Measurements from ENCODE around the gene COX4I2. TPM values are rescaled to one million over a fixed set of nuclear protein-coding genes. Genes with fewer than 3 reads are reported as not detected.

The COX4I2 gene
- total RNA-seq, 4 donors from 2014 or later: 0.83 to 3.1 (median 2.6) TPM; not detected in 1

GRCh38 chr20:31682352-31682751 lies 44.6 kb downstream of the COX4I2 start:
- intact Hi-C loops (cut with DNase I): no loop called here
- Histone ChIP-seq H3K4me3 (no peak overlapping the region), H3K4me1 (peaks cover 3 to 85% (median 44%) of the 10 kb centered on the region in 3 donors), H3K9me3 (no peaks in the 10 kb centered on the region), H3K27ac (no peak overlapping the region), H3K27me3 (no peaks in the 10 kb centered on the region), H3K36me3 (peaks cover 0 to 67% (median 0%) of the 10 kb centered on the region in 3 donors)
- no peak for DNase-seq
- 93 to 98% methylated on average over 3 of the region's 3 CpGs for WGBS, 2 donors
- TF ChIP-seq CTCF (IDR thresholded peaks at IDR 0.05) (no peak), POLR2A (IDR thresholded peaks at IDR 0.05) (no peak)

GRCh38 chr20:31682927-31683326 lies 45.2 kb downstream of the COX4I2 start:
- Histone ChIP-seq H3K27ac (no peak overlapping the region), H3K27me3 (no peaks in the 10 kb centered on the region), H3K36me3 (peaks cover 0 to 67% (median 0%) of the 10 kb centered on the region in 3 donors), H3K4me3 (no peak overlapping the region), H3K4me1 (peaks cover 3 to 79% (median 38%) of the 10 kb centered on the region in 3 donors), H3K9me3 (no peaks in the 10 kb centered on the region)
- TF ChIP-seq CTCF (IDR thresholded peaks at IDR 0.05) (no peak), POLR2A (IDR thresholded peaks at IDR 0.05) (no peak)
- no peak for DNase-seq
- intact Hi-C loops (cut with DNase I): no loop called here
- WGBS, 2 donors: 78 to 89% methylated on average over 2 of the region's 2 CpGs

- intact Hi-C loops (cut with DNase I): no loop called here
- peak overlapping the region in 1 of 4 donors; percentile 23 for H3K27ac ChIP-seq
- H3K36me3 ChIP-seq: peaks cover 0 to 63% (median 0%) of the 10 kb centered on the region in 3 donors
- no peaks in the 10 kb centered on the region for H3K27me3 ChIP-seq
- H3K4me3 ChIP-seq: no peak overlapping the region
- no peak for DNase-seq
- TF ChIP-seq POLR2A (IDR thresholded peaks at IDR 0.05): no peak
- no peak for TF ChIP-seq CTCF (IDR thresholded peaks at IDR 0.05)
- WGBS, 2 donors: 53 to 60% methylated on average over 11 of the region's 11 CpGs
- H3K9me3 ChIP-seq: no peaks in the 10 kb centered on the region
- peaks cover 3 to 65% (median 24%) of the 10 kb centered on the region in 3 donors for H3K4me1 ChIP-seq
These were observed 46.7 kb downstream of the COX4I2 start for GRCh38 chr20:31684153-31685015.

GRCh38 chr20:31685853-31686643 lies 48.3 kb downstream of the COX4I2 start:
- intact Hi-C loops (cut with DNase I): no loop called here
- peaks cover 3 to 60% (median 24%) of the 10 kb centered on the region in 3 donors for H3K4me1 ChIP-seq
- H3K9me3 ChIP-seq: no peaks in the 10 kb centered on the region
- TF ChIP-seq POLR2A (IDR thresholded peaks at IDR 0.05) (no peak), CTCF (IDR thresholded peaks at IDR 0.05) (no peak)
- no peak for DNase-seq
- no peak overlapping the region for H3K4me3 ChIP-seq
- WGBS, 2 donors: 83 to 95% methylated on average over 2 of the region's 2 CpGs
- no peaks in the 10 kb centered on the region for H3K27me3 ChIP-seq
- H3K36me3 ChIP-seq: peaks cover 0 to 67% (median 0%) of the 10 kb centered on the region in 3 donors
- peak overlapping the region in 3 of 4 donors; percentile 31 to 39 (median 37) for H3K27ac ChIP-seq

- no CpG with 5 or more reads among the region's 3 CpGs for WGBS, 2 donors
These were observed 50.1 kb downstream of the COX4I2 start for GRCh38 chr20:31687777-31688176.

More at GRCh38 chr20:31687777-31688176, 50.1 kb downstream of the COX4I2 start:
- TF ChIP-seq POLR2A (IDR thresholded peaks at IDR 0.05): no peak
- TF ChIP-seq CTCF (IDR thresholded peaks at IDR 0.05): no peak
- Histone ChIP-seq H3K9me3 (no peaks in the 10 kb centered on the region), H3K36me3 (peaks cover 0 to 66% (median 0%) of the 10 kb centered on the region in 3 donors), H3K4me1 (peaks cover 3 to 57% (median 18%) of the 10 kb centered on the region in 3 donors), H3K4me3 (no peak overlapping the region), H3K27me3 (no peaks in the 10 kb centered on the region), H3K27ac (no peak overlapping the region)
- intact Hi-C loops (cut with DNase I): no loop called here
- DNase-seq: no peak
